GM18517 (cell line): ENCODE results near the gene TEPSIN.

Experiments
- ATAC-seq: cut with Tn5 transposase; IDR thresholded peaks from one replicate; pipeline ENCODE4 v1.9.1; 2021; ENCODE audit warnings: mild to moderate bottlenecking, moderate library complexity; ENCODE audit not compliant: unreplicated experiment

The TEPSIN gene

DNA sequence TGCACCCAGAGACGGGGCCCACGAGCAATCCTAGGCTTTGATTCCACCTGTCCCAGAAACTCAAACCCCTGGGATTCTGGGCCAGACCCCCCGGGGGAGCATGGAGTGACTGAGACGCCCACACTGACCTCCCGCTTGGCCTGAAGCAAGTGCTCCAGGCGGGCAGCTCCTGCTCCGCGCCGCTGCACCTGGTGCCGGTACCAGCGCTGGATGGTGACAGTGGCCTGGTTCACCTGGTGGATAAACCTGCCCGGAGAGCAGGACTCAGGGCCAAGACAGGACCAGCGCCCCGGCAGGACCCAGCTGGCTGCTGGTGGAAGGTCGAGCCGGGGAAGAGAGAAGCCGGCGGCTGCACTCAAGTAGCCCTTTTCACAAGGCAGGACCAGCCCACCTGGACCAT lies 38.7 kb downstream of the TEPSIN start:
- no peak for ATAC-seq

DNA sequence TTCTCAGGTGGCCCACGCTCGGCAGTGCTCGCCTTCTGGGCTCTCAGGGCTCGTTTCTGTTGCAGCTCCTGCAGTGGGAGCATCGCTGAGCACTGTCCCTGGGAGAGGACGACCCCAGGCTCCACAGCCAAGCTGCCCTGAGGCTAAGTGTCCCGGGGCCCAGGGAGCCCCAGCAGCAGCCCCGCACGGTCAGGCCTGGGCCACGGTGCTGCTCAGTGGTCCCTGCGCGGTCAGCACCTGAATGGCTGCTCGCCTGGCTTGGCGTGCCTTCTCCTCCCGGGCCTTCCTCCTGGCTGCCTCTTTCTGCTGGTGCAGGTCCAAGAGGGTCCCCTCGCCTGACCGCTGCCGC lies 39.4 kb downstream of the TEPSIN start:
- no peak for ATAC-seq

DNA sequence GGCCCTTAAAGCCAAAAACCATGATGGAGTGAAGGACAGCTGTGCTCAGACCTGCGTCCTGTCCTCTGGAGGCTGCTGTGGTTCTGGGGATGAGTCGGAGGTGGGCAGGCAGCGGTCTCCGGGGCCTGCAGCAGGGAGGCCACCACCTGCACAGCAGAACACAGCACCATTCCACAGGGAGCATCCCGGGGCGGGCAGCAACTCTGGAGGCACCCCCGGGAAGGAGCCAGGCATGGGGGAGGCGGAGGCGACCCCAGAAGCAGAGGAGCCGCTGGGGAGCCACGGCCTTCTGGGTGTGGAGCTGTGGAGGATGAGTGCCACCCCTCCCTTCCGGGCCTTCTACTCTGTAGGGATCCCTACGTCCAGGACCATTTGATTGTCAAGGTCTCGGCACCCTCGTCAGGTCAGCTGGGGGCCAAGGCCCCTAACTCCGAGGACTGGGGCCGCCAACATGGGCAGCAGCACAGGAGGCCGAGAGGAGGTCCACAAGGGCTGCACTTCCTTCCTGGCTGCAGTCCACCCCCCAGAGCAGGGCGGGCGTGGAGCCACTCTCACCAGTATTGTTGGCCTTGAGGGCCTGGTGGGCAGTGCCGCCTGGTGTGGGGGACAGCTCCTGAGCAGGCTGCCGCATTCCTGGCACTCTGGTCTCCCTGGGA lies 39.9 kb downstream of the TEPSIN start:
- no peak for ATAC-seq

GRCh38 chr17:81197831-81198490 lies 40.9 kb downstream of the TEPSIN start:
- no peak for ATAC-seq

GRCh38 chr17:81197409-81197795 lies 41.5 kb downstream of the TEPSIN start:
- no peak for ATAC-seq

DNA sequence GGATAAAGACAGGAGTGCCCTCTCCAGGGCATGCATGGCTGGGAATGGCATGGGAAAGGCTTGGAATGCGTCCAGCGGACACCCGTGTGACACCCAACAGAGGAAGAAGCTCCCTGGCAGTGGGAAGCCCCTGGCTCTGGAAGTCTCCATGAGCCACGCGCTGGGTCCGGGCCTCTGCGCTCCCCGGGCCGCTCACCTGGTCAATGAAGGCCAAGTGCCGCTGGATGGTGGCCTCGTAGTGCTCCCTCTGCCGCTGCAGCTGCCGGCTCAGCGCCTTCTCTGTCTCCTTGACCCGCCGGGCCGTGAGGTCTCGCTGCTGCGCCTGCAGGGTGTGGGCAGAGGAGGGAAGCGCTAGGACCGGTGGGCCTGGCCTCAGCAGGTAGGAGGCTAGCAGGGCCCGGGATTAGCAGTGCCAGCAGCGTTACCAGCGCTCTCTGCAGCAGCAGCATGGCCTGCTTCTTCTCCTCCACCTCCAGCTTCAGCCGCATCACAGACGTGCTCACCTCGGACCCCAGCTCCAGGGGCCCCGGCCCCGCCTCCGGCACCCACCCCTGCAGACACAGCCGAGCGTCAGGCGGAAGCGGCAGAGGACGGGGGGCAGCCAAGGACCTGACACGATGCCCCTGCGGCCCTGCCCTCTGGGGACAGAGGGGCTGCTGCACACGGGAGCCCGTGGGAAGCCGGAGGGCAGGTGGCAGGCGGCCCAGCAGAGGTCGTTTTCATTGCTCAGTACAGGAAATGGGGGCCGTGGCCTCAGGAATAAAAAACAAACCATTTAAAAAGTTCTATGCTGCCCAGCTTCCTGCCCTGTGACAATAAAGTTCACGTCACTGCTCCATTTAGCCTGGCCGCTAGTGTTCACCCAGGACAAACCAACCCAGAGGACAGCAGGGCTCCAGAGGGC lies 42.1 kb downstream of the TEPSIN start:
- ATAC-seq: no peak

DNA sequence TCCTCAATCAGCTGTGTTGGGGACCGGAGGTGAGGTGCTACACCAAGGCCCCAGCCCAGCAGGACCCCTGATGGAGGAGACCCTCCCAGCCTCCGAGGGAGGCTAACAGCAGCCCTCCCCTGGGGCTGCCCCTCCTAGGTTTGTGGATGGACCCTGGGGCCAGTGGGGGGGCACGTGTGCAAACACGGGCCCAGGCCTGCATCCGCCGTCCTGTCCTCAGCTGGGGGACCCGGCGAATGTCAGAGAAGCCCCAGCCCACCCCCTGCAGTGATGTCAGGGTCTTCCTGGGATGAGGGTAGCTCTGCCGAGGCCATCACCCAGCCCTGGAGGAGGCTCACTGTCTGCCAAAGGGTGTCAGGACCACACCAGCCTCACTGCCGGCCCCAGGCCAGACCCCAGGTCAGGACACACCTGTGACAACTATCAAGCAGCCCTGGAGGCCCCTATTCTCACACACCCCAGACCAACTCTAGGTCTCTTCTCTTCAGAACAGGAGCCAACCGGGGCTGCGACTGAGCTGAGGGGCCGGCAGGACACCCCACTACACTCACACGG lies 42.8 kb downstream of the TEPSIN start:
- no peak for ATAC-seq

DNA sequence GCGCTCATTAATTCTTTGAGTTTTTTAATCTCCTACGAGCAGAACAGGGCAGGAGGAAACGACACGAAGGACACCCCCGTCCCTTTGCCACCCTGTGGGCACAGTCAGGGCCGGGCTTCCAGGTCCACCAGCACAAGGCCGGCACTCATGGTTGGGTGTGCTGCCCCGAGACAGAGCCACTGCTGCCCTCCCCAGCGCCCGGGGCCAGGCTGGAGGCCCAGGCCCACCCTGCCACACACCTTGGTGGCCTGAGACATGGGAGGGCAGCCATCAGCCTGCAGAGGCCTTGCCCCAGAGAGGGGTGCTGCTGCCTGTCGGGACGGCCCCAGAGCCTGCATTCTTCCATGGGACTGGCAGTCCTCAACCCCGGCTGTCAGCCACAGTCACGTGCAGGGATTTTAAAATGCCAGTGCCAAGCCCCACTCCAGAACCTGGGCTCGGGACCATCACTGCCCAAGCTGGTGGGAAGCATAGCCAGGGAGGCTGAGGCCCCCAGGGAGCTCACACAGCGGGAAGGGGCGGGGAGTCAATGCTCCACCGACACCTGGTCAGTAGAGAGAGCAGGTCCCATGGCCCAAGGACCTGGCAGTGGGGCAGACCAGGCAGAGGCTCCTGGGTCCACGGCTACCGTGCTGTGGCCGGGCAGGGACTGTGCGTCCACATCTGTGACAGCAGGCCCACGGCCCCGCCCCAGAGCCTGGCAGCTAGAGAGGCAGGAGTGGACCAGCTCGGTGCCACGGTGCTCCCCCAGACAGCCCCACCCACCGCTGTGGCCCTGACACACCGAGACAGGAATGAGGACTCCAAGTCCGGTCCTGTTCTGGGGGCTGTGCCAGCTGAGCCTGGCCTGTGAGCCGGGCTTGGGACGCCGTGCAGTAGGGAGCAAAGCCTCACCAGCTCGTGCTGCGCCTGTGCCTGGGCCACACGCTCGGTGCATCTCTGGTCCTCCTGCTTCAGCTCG lies 43.6 kb downstream of the TEPSIN start:
- no peak for ATAC-seq

DNA sequence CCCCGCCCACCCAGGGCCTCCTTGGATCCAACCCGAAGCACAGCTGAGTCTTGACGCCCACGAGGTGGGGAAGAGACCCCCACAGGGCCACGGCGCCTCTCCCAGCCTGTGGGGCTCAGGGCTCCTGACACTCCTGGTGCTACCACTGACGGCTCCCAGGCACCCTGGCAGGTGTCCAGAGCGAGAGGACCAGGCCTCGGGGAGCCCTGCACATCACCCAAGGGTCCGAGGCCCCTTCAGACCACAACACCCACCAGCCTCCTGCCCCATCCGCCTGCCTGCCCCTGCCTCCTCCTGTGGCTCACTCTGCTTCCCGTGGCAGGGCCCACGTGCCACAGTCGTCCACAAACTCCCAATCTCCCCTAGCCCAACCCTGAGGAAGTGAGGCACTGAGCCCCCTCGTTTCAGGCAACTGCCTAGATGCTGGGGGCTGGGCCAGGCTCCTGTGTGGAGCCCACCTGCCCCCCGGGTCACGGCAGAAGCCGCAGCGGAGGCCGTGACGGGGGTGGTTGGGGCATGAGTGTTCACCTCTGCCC lies 44.6 kb downstream of the TEPSIN start:
- ATAC-seq: no peak

DNA sequence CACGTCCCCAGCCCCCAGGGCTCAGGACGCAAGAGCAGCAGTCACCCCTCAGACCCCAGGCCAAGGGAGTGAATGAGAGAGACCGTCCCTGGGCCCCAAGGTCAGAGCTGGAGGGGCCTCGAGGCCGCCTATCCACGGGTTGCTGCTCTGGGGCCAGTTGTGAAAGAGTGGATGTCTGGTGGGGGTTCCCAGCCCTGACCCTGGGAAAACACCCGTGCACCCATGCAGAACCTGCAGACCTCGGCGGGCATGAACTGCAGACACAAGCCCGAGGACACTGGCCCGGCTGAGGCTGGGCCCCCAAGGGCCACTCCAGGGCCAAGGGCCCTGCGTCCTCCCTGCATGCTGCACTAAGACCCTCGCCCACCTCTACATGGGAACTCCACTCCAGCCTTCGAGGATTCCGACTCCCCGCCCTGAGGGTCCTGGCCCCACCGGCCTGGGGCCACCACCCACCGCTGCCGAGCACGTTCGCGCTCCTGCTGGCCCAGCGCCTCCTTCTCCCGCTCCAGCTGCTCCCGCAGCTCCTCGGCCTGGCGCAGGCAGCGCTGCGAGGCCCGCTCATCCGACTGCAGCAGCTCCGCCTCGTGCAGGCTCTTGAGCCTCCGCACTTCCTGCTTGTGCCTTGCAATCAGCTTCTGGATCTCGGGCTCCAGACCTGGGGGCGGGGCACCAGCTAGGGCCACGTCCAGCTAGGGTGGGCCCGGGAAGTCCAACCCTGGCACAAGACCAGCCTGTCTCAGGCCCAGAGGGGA lies 45.2 kb downstream of the TEPSIN start:
- no peak for ATAC-seq

DNA sequence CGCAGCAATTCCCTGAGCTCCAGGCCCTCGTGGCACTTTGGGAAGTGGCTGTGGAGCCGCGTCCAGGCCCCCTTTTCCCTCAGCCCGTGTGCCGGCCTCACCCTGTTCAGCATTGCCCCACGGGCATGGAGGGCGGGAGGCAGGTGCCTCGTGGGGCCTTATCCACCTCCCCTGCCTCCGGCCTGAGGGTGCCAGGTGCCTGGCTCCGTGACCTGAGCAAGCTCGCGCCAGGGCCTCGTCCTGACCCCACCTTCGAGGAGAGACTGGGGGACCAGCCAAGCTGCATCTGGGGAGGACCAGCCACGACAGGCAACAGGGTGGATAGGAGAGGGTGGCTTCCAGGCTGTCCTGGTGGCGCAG lies 45.8 kb downstream of the TEPSIN start:
- no peak for ATAC-seq

DNA sequence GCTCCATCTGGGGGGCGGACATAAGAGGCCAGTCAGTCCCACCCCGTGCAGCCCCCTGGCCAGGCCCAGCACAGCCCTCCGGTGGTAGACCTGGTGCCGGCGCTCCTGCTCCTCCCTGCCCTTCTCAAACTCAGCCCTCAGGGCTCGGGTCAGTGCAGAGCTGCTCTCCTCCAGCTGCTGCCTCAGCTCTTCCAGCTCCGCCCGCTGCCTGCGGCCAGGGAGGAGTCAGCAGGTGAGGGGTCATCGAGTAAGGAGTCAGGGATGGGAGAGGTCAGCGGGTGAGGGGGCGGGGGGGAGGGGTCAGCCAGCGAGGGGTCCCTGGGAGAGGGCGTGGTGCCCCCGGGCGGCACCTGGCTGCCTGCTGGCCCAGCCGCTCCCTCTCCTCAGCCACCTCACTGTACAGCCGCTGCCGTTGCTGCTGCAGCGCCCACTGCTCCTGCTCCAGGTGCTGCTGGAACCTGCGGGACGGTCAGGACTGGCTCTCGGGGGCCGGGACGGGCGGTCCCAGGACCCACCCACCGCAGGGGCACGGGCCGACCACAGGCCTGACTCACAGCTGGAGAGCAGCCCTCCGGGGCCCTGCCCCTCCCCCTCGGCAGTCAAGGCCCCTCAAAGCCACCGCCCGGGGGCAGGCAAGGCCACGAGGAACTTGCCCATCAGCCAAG lies 46.3 kb downstream of the TEPSIN start:
- ATAC-seq: no peak

GRCh38 chr17:81191646-81192045 lies 47.2 kb downstream of the TEPSIN start:
- no peak for ATAC-seq

- ATAC-seq: no peak
Observed at GRCh38 chr17:81191116-81191515, 47.7 kb downstream of the TEPSIN start.

GRCh38 chr17:81190591-81190990 lies 48.3 kb downstream of the TEPSIN start:
- no peak for ATAC-seq

DNA sequence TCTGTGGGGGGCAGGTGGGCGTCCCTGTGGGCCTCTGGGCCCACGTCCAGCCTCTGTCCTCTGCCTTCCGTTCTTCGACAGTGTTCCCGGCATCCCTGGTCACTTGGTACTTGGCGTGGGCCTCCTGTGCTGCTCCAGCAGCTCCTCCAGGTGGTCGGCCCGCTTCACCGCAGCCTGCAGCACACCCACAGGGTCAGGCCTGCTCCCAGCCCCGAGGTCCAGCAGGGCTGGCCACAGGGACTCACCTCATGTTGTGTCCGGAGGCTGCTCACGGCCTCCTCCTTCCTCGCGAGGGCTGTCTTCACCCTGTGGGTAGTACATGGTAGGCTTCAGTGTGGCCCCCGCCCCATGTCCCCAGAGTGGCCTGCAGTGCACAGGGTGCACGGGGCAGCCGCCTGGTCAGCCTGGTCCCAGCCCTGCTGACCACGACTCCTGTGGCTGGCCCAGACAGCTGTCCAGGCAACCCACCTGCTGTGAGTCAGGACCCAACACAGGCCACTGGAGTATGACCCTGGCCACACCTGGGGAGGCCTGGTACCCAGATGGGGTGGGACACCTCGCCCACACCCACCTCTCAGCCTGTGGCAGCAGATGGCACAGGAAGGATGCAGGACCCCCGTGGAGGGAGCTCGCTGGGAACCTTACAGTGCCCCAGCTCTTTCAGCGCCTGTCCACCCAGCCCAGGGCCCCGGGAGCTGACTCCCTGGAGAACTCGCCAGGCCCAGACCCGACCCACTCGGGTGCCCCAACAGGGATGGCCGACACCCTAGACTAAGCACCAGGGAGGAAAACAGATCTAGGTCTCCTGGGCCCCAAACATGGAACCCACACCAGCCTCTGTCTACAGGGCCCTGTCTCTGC lies 49.0 kb downstream of the TEPSIN start:
- no peak for ATAC-seq

- no peak for ATAC-seq
Observed at GRCh38 chr17:81189016-81189415, 49.8 kb downstream of the TEPSIN start.

DNA sequence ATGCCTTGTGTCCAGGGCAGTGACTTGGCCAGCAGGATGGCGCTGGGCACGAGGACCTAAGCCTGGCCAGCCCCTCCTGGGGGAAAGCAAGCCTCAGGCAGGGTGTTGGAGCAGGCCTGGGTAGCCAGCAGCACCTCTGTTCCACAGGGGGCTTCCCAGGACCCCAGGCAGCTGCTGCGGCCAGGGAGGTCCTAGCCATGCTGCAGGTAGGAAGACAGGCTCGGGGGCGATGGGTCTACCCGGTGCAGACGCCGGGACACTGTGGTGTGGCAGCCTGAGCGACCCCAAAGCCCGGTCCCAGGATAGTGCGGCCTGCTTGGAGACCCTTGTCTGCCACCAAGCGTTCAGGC lies 50.4 kb downstream of the TEPSIN start:
- no peak for ATAC-seq
